ENCODE data around the gene FBXO27. TPM values are rescaled to one million over a fixed set of nuclear protein-coding genes. Genes with fewer than 3 reads are reported as not detected.

The FBXO27 gene
- total and polyA plus RNA-seq, 2 of the 8 experiments (the other 6 are each of a cell fraction or from before 2014, with no cell fraction given) = 10.9 to 25.5 TPM

DNA sequence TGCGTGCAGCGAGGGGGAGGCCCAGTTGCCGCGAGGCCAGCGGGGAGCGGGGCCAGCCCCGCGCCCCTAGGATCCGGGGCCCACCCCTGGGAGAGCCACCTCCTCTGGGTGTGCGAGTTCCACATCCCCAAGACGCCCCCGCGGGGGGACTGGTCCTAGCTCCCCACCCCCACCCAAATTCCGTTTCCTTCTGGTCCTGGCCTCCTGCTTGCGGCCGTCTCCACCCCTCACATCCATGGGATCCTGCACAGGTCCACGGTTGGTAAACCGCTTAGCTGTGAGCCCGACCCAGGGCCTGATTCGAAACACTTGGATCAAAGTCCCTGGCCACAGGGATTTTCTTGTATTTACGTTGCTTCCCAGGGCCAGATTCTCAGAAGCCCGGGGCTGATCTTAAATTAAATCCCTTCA is 56.5 kb downstream of the FBXO27 start:
- FAIRE-seq (no peak), DNase-seq (ENCODE audit: low read depth in 1 of 2, low spot score in 2 of 2) (peak in 1 of 2 experiments; percentile 68)
- ChIA-PET CTCF (ENCODE audit: partially characterized antibody) (interaction anchor here (0.6 to 4.1 kb wide), 25 partner anchors 10 to 330 kb away, joined by 3 to 32 read pairs (median 5); no protein-coding TSS in a partner anchor), POLR2A (ENCODE audit: partially characterized antibody) (interaction anchor here (0.6 to 2.1 kb wide), 9 partner anchors 10 to 105 kb away, joined by 3 to 11 read pairs (median 4); partner anchors contain the start of genes FBXO27 and NFKBIB)
- peak overlapping the region; percentile 90 for H2BK5ac ChIP-seq (ENCODE audit: low read depth, low read length)
- no peak overlapping the region for H3K14ac ChIP-seq (ENCODE audit: insufficient read length)
- WGBS, 2 experiments (ENCODE audit: extremely low coverage in 1 of 2, insufficient coverage in 1 of 2, insufficient read length in 1 of 2, insufficient replicate concordance in 2 of 2, low coverage in 1 of 2, low lambda C conversion rate in 2 of 2, missing lambda C conversion rate in 1 of 2) = 1% methylated on average over 11 of the region's 22 CpGs; no CpG with 5 or more reads in 1 of the 2 experiments
- H3K4me3 ChIP-seq (ENCODE audit: extremely low read depth in 1 of 4, insufficient read depth in 2 of 4, low read depth in 3 of 4, low read length in 4 of 4) = peak overlapping the region; percentile 41 to 82 (median 74)
- peak overlapping the region; percentile 72 for H3K18ac ChIP-seq (ENCODE audit: extremely low read depth, low read length)
- no peaks in the 10 kb centered on the region for H3K79me1 ChIP-seq (ENCODE audit: low read depth, low read length)
- no peak overlapping the region for H2BK20ac ChIP-seq (ENCODE audit: low read length)
- peak overlapping the region in 3 of 4 experiments; percentile 2 to 44 (median 42); a peak in 3 of 7 replicates for H3K9ac ChIP-seq (replicated peaks in 1 of 4; ENCODE audit: extremely low read depth in 1 of 4, low read depth in 3 of 4, low read length in 3 of 4)
- no peak overlapping the region for H3K56ac ChIP-seq (replicated peaks; ENCODE audit: insufficient read length, low read depth, low read length)
- no peak overlapping the region for H4K91ac ChIP-seq (replicated peaks; ENCODE audit: insufficient read length, low read length)
- peak overlapping the region; percentile 80 to 88 for H3K4me2 ChIP-seq (ENCODE audit: insufficient read depth in 1 of 2, low read depth in 2 of 2, low read length in 2 of 2)
- H2AK5ac ChIP-seq (ENCODE audit: low read depth, low read length) = no peak overlapping the region
- H4K20me1 ChIP-seq (replicated peaks in 1 of 2; ENCODE audit: control insufficient read depth in 1 of 2, insufficient read depth in 2 of 2, low read length in 2 of 2) = no peaks in the 10 kb centered on the region
- no peak overlapping the region for H3K4ac ChIP-seq (replicated peaks; ENCODE audit: insufficient read length, low read depth, low read length)
- H3K9me3 ChIP-seq (ENCODE audit: insufficient read depth in 2 of 2, low read depth in 1 of 2, low read length in 1 of 2) = no peaks in the 10 kb centered on the region
- peak overlapping the region; percentile 3 for H4K5ac ChIP-seq (ENCODE audit: insufficient read length, low read depth, low read length)
- no peak overlapping the region for H3K23ac ChIP-seq (ENCODE audit: insufficient read length)
- peaks cover 0 to 2% of the 10 kb centered on the region in 2 experiments; a peak in 1 of 4 replicates for H3K79me2 ChIP-seq (ENCODE audit: control insufficient read depth in 1 of 2, insufficient read depth in 2 of 2, low read length in 2 of 2)
- H2BK15ac ChIP-seq (ENCODE audit: low read length) = peak overlapping the region; percentile 61; the same call in 1 of the 2 replicates
- H4K8ac ChIP-seq (ENCODE audit: extremely low read depth, insufficient read depth, low read length) = no peak overlapping the region
- peaks cover 0 to 7% (median 3%) of the 10 kb centered on the region in 4 experiments; a peak in 3 of 7 replicates for H3K4me1 ChIP-seq (replicated peaks in 1 of 4; ENCODE audit: control insufficient read depth in 3 of 4, insufficient read depth in 4 of 4, low read length in 3 of 4)
- 0 out of 2 replicates have a peak overlapping the region, but pooled peaks have one; percentile 21 for H2AFZ ChIP-seq (ENCODE audit: low read length)
- H2BK120ac ChIP-seq (replicated peaks; ENCODE audit: low read depth, low read length) = no peak overlapping the region
- H3K23me2 ChIP-seq (ENCODE audit: low read depth, low read length) = peaks cover 6% of the 10 kb centered on the region; the same call in 1 of the 2 replicates
- H3K27me3 ChIP-seq (replicated peaks in 1 of 4; ENCODE audit: control insufficient read depth in 3 of 4, extremely low read depth in 1 of 4, insufficient read depth in 3 of 4, low read length in 3 of 4) = 0 out of 7 replicates have a peak, but pooled peaks cover 0 to 3% (median 0%) of the 10 kb centered on the region in 4 experiments
- H3K36me3 ChIP-seq (ENCODE audit: control insufficient read depth in 2 of 4, insufficient read depth in 4 of 4, low read length in 3 of 4) = no peaks in the 10 kb centered on the region
- peak overlapping the region; percentile 98; the same call in 1 of the 2 replicates for H2BK12ac ChIP-seq (ENCODE audit: low read depth, low read length)
- TF ChIP-seq, protein P1, sequence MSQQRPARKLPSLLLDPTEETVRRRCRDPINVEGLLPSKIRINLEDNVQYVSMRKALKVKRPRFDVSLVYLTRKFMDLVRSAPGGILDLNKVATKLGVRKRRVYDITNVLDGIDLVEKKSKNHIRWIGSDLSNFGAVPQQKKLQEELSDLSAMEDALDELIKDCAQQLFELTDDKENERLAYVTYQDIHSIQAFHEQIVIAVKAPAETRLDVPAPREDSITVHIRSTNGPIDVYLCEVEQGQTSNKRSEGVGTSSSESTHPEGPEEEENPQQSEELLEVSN (IDR thresholded peaks at IDR 0.05) = no peak
- TF ChIP-seq CTBP2 (IDR thresholded peaks at IDR 0.05; ENCODE audit: borderline replicate concordance, insufficient read depth, insufficient read length, low read length) (peak; percentile 20), SUZ12 (IDR thresholded peaks at IDR 0.05; ENCODE audit: low read length) (peak; percentile 31; the same call in 1 of the 2 replicates), BACH1 (IDR thresholded peaks at IDR 0.05; ENCODE audit: low read length) (no peak), TEAD4 (IDR thresholded peaks at IDR 0.05; ENCODE audit: low read depth, low read length) (no peak), CBX5 (IDR thresholded peaks at IDR 0.05; ENCODE audit: low read depth, low read length) (no peak), EZH2 (IDR thresholded peaks at IDR 0.05; ENCODE audit: low read depth, low read length, severe bottlenecking) (peak; percentile 15), HDAC6 (IDR thresholded peaks at IDR 0.05; ENCODE audit: low read depth, low read length) (no peak), SP4 (IDR thresholded peaks at IDR 0.05; ENCODE audit: low read length) (no peak)
- no peak overlapping the region for H3K27ac ChIP-seq (ENCODE audit: low read depth, low read length)

All from H1 (cell line).